GM19438 (cell line): ENCODE measurements around the gene HEXB.
"Not testable (repeated sequence)": the region's sequence is repeated elsewhere in the genome, so short reads cannot be mapped to it uniquely, and the experiment has no call there.

ENCODE experiments used
- ATAC-seq: cut with Tn5 transposase; IDR thresholded peaks from one replicate; pipeline ENCODE4 v1.9.1; 2021; ENCODE audit warnings: low read depth; ENCODE audit not compliant: unreplicated experiment

The HEXB gene

DNA sequence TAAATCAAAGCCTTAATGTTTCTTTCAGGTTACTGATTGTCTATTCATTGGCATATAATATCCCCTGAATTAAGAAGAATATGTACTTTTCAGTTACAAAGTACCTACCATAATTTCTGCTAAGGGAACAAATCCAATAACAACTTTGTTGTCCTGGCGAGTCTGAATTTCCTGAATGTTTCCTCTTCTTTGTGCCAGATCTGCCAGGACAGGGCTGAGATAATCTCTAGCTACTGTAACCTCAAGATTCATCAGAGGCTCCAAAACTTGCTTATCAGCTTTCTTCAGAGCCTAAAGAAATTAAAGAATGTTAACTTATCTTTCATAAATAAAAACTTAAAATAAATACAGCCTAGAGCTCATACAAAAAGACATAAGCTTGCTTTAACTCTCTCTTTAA, 37.2 kb downstream of the HEXB start:
- no peak for ATAC-seq

DNA sequence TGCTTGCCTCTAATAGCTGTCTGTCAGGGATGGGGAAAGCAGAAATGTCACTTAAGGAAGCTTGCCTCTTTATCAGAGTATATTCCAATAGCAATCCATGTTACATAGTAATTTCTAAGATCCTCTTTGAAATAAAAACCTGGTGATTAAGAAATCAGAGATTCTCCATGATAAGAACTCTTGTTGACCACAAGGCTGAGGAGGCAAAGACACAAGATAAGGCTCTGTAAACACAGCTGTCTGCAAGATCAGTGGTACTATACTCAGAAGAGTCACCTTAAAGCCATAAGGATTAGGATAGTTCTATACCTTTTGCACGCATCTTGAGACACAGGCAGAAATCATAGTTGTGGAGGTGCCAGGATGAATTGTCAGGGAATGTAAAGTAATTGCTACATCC, 40.3 kb downstream of the HEXB start:
- no peak for ATAC-seq

DNA sequence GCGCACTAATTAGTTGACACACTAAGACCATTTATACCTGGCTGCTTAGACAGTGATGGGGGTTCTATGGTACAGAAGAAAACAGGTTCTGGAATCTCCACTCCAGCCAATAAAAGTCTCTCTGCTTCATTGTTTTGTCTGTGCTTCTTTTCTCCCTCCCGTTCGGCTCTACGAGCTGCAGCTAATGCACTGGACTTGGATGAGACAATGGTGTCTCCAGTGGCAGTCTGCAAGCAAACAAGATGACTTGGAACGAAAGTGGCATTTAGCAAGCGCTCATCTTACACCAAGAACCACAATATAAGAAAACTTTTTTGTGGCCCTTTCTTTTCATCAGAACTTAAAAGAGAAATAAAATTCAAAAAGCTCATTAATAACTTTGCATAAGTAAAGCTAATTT, 51.7 kb downstream of the HEXB start:
- no peak for ATAC-seq

DNA sequence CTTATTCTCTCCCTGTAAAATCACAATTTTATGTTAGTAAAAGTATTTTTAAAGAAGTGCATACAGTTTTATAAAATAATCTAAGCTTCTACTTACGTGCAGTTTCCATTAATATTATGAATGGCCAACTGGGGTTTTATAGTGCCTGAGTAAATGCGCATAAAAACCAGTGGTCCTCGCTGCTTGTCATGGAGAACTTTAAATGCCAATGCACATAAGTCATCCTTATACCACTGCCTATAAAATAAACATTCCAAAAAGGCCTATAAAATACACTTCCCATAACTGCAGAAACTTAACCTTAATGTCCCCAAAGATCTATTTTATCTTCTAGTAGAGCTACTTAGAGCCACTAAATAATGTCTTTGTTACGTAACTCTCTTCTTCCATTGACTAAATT, 53.4 kb downstream of the HEXB start:
- ATAC-seq, result no peak

DNA sequence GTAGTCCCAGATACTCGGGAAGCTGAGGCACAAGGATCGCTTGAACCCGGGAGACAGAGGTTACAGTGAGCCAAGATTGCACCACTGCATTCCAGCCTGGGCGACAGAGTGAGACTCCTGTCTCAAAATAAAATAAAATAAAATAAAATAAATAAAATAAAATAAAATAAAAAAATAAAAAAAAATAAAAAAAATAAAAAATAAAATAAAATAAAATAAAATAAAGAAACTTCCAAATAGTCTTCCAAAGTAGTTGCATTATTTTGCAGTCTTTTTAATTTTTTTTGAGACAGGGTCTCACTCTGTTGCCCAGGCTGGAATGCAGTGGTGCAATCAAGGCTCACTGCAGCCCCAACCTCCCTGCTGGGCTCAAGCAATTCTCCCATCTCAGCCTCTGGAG, 63.7 kb downstream of the HEXB start:
- not testable (repeated sequence) for ATAC-seq

DNA sequence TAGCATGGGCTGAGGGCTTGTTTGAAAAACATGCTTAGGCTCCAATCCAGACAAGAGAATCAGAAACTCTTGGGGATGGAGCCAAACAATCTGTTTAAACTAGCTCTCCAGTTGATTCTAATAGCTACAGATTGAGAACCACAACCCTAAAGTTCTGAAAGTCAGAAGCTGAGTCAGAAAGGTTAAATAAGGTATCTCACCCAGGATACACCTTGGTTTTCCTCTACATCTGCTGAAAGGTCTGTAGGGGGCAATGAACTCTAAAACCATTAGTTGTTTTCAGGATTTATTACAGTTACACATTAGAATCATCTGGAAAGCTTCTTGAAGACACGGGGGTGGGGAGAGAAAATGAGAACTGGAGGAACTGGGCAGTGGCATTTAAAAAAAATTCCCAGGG, 76.2 kb downstream of the HEXB start:
- ATAC-seq, result no peak

DNA sequence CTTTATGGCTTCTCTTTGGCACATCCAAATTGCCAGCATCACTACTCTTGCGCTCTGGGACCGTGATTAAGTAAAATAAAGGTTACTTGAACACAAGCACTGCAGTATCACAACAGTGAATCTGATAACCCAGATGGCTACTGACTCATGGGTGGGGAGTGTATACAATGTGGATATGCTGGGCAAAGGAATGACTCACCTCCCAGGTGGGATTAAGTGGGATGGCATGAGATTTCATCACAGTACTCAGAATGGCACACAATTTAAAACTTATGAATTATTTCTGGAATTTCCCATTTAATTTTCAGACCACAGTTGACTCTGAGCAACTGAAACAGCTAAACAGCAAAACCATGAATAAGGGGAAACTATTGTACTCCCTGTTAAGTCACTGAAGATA, 77.6 kb downstream of the HEXB start:
- ATAC-seq, result no peak

DNA sequence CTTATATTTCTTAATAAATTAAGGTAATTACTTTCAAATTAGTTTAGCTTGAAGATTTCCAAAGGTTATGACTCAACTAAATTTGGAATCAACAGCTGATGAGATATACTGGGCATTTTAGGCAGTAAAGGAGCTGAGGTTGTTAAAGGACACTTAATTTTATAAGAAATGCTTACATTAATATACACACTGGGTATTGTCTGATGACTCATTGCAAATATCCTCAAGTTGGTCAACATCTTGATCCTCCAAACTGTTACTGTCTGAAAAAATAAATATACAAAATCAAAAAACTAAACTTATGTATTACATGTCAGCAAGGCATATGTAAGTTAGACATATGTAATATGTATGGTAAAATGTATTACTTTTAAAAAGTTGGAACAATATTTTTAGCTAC, 78.5 kb downstream of the HEXB start:
- ATAC-seq, result no peak

DNA sequence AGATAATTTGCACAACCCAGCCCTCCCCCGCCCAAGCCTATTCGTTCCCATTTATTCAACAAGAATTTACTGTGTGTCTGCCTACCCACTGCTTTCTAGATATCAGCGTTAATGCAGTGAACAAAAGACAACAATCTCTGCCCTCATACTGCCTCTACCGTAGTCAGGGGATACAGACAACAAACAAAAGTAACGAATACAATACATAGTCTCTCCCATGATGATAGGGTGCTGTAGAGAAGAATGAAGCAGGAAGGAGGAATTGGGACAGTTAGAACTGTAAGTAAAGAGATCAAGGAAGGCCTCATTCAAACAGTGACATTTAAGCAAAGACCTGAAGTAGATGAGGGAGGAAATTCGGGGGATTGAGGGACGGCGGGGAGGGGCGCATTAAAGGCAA, 80.2 kb downstream of the HEXB start:
- no peak for ATAC-seq

DNA sequence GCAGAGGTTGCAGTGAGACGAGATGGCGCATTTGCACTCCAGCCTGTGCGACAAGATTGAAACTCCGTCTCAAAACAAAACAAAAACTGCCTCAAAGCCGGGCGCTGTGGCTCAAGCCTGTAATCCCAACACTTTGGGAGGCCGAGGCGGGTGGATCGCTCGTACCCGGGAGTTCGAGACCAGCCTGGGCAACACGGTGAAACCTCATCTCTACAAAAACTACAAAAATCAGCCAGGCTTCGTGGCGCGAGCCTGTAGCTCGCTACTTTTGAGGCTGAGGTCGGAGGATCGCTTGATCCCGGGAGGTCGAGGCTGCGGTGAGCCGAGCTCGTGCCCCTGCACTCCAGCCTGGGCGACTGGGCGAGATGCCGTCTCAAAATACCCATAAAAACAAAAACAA, 80.9 kb downstream of the HEXB start:
- ATAC-seq, result no peak

DNA sequence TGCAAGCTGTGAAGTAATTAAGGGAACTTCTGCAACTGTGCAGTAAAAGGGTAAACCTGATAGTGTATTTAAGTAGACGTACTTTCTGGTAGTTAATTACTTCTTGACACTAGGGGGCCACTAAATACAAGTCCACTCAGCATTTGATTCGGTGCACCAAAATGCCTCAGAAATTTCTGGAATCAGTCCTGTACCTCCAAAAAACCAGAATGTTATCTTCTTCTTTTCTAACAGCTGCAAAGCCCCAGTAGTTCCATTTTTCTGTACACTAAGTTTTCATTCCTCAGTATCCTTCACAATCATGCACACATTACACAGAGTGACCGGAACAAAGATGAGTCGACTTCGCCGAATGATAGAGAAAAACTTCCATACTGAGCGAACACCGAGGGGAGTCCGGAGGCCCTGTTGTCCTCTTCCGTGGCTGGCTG, 81.4 kb downstream of the HEXB start:
- ATAC-seq, result peak; percentile 45

DNA sequence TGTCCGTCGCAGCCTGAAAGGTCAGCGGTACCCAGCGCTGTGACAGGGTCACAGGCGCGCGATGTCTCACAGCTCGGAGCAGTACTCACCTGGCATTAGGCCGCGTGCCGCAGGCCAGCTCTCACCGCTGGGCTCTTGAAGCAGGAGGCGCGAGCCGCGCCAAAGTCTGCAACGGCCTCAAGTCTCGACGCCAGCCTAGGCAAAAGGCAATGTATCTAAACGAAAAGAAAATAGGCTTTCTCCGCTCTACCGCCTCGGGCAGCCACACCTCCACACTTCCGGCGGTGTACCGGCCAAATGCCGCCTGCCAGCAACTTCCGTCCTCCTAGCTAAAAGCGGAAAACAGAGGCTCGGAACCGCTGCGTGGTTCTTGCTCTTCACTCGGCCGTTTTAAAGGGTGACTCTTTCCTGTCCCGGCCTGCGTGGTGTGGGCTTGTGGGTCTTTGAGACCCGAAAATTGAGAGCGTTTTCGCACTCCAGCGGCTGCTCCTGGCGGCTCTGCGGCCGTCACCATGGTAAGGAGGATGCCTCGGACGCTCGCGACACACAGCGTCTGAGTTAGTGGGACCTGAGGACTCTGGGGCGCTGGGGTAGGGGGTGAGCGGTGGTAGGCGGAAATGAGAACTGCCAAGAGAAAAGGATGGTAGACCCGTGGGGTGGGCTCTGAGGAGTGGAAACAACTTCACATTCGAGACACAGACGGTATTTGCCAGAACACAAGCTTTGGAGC, 82.0 kb downstream of the HEXB start, which contains the start of the genes GFM2 and NSA2:
GFM2 (minus strand) TSS at position 269 of the 730 bp plus-strand sequence. CDS start 3,375 bp downstream, outside the sequence.
NSA2 (plus strand) TSS at position 401 of the 730 bp plus-strand sequence; CDS start at position 513, 112 bp downstream.
- ATAC-seq, result peak; percentile 83

DNA sequence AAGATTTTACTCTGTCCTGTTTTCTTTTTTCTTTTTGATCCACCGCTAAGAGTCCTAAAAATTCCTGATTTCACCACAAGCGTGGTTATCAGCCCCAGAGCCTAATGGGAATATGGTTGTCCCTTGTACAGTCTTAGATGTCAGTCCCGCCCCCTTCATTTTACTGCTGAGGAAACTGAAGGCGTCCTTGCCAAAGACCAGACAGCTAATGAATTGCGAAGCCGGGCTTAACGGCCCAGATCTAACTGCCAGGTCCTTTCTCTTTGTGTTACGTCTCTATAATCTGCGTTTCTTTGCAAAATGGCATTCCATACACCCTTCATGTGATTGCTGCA, 82.5 kb downstream of the HEXB start:
- peak; percentile 20 for ATAC-seq
